H9 (cell line): ENCODE data around the gene E4F1. TPM values are rescaled to one million over a fixed set of nuclear protein-coding genes. Genes with fewer than 3 reads are reported as not detected.

Experiments
- DNase-seq: peaks from one replicate; pipeline ENCODE4 v3.0.0-alpha.2; 2017
- H2AFZ ChIP-seq: one replicate; pipeline ENCODE4 v1.6.1; 2013; ENCODE audit warnings: mild to moderate bottlenecking, low read length, control low read depth, moderate library complexity
- H2AK5ac ChIP-seq: 2 replicates; pipeline ENCODE4 v1.6.1; 2013; ENCODE audit warnings: low read length, control low read depth, mixed read lengths; ENCODE audit not compliant: insufficient read length
- H2BK120ac ChIP-seq: one replicate; pipeline ENCODE4 v1.6.1; 2013; ENCODE audit warnings: low read depth, mild to moderate bottlenecking, low read length, control low read depth, inconsistent platforms; ENCODE audit not compliant: poor library complexity, severe bottlenecking
- H2BK12ac ChIP-seq: 2 replicates; pipeline ENCODE4 v1.6.1; 2013; ENCODE audit warnings: low read length, control low read depth, mixed read lengths, low read depth; ENCODE audit not compliant: insufficient read length
- H2BK15ac ChIP-seq: 2 replicates; pipeline ENCODE4 v1.6.1; 2013; ENCODE audit warnings: low read depth, low read length, control low read depth
- H2BK20ac ChIP-seq: one replicate; pipeline ENCODE4 v1.6.1; 2013; ENCODE audit warnings: low read depth, mild to moderate bottlenecking, low read length, control low read depth, inconsistent platforms; ENCODE audit not compliant: poor library complexity, severe bottlenecking
- H2BK5ac ChIP-seq: 2 replicates; pipeline ENCODE4 v1.6.1; 2013; ENCODE audit warnings: low read length, control low read depth, mixed read lengths; ENCODE audit not compliant: insufficient read length
- H3K14ac ChIP-seq: 2 replicates; pipeline ENCODE4 v1.6.1; 2013; ENCODE audit warnings: low read length, control low read depth; ENCODE audit not compliant: insufficient read depth
- H3K18ac ChIP-seq: 2 replicates; pipeline ENCODE4 v1.6.1; 2013; ENCODE audit warnings: low read depth, mild to moderate bottlenecking, mixed read lengths, low read length, control low read depth; ENCODE audit not compliant: insufficient read length
- H3K23ac ChIP-seq: 2 replicates; pipeline ENCODE4 v1.6.1; 2013; ENCODE audit warnings: low read length, control low read depth, mixed read lengths, low read depth; ENCODE audit not compliant: insufficient read length
- H3K23me2 ChIP-seq: 2 replicates; pipeline ENCODE4 v1.6.1; 2013; ENCODE audit warnings: low read depth, mild to moderate bottlenecking, mixed read lengths, low read length, control low read depth; ENCODE audit not compliant: insufficient read length, poor library complexity, severe bottlenecking
- H3K27ac ChIP-seq: 2 replicates; pipeline ENCODE4 v1.5.1; 2013; ENCODE audit warnings: low read length, control low read depth, mixed read lengths, low read depth; ENCODE audit not compliant: insufficient read length
- H3K27me3 ChIP-seq: 2 replicates; pipeline ENCODE4 v1.6.1; 2013; ENCODE audit warnings: low read length, control low read depth, inconsistent platforms; ENCODE audit not compliant: insufficient read depth
- H3K4ac ChIP-seq: 2 replicates; pipeline ENCODE4 v1.6.1; 2013; ENCODE audit warnings: low read depth, mild to moderate bottlenecking, control low read depth, inconsistent platforms, low read length, moderate library complexity
- H3K4me1 ChIP-seq: 2 replicates; pipeline ENCODE4 v1.6.1; 2013; ENCODE audit warnings: low read length, control low read depth, inconsistent platforms; ENCODE audit not compliant: insufficient read depth
- H3K4me2 ChIP-seq: 2 replicates; pipeline ENCODE4 v1.6.1; 2013; ENCODE audit warnings: low read length, control low read depth, mixed read lengths; ENCODE audit not compliant: insufficient read length, insufficient read depth
- H3K56ac ChIP-seq: 2 replicates; pipeline ENCODE4 v1.6.1; 2013; ENCODE audit warnings: low read depth, mild to moderate bottlenecking, mixed read lengths, low read length, control low read depth; ENCODE audit not compliant: insufficient read length
- H3K79me1 ChIP-seq: 2 replicates; pipeline ENCODE4 v1.6.1; 2013; ENCODE audit warnings: low read depth, mild to moderate bottlenecking, moderate library complexity, low read length, control low read depth, inconsistent platforms; ENCODE audit not compliant: insufficient read depth, poor library complexity, severe bottlenecking
- H3K79me2 ChIP-seq: 2 replicates; pipeline ENCODE4 v1.6.1; 2013; ENCODE audit warnings: low read length, control low read depth, inconsistent platforms; ENCODE audit not compliant: insufficient read depth
- H3K9ac ChIP-seq: 2 replicates; pipeline ENCODE4 v1.6.1; 2013; ENCODE audit warnings: low read length, control low read depth, mixed read lengths; ENCODE audit not compliant: insufficient read length; ENCODE audit errors: extremely low read depth
- H3K9me3 ChIP-seq: one replicate; pipeline ENCODE4 v1.6.1; 2013; ENCODE audit warnings: low read depth, low read length, inconsistent platforms; ENCODE audit not compliant: control insufficient read depth
- H3T11ph ChIP-seq: one replicate; pipeline ENCODE4 v1.6.1; 2013; ENCODE audit warnings: mild to moderate bottlenecking, low read length, control low read depth, inconsistent platforms
- H4K20me1 ChIP-seq: one replicate; pipeline ENCODE4 v1.6.1; 2013; ENCODE audit not compliant: control insufficient read depth, insufficient read length, insufficient read depth
- H4K5ac ChIP-seq: 2 replicates; pipeline ENCODE4 v1.6.1; 2013; ENCODE audit warnings: low read depth, mild to moderate bottlenecking, mixed read lengths, low read length, control low read depth; ENCODE audit not compliant: insufficient read length
- H4K8ac ChIP-seq: replicated peaks from 2 replicates; pipeline ENCODE4 v1.6.1; 2013; ENCODE audit warnings: low read length, control low read depth, mixed read lengths, low read depth; ENCODE audit not compliant: insufficient read length
- H4K91ac ChIP-seq: 2 replicates; pipeline ENCODE4 v1.6.1; 2013; ENCODE audit warnings: low read depth, mild to moderate bottlenecking, moderate library complexity, mixed read lengths, low read length, control low read depth; ENCODE audit not compliant: insufficient read length
- H3K27ac Mint-ChIP-seq, 3 experiments: 2 replicates in 2 of 3; 3 replicates in 1 of 3; pipeline ENCODE4 v1.8.0; 2020 to 2021; ENCODE audit warnings: mixed read lengths in 3 of 3, mild to moderate bottlenecking in 1 of 3, moderate library complexity in 1 of 3
- H3K27me3 Mint-ChIP-seq: 2 replicates; pipeline ENCODE4 v1.8.0; 2021; ENCODE audit warnings: low read depth, mild to moderate bottlenecking, moderate library complexity, mixed read lengths
- H3K36me3 Mint-ChIP-seq, 3 experiments: 2 replicates in 2 of 3; 3 replicates in 1 of 3; pipeline ENCODE4 v1.8.0; 2020 to 2021; ENCODE audit warnings: low read depth in 3 of 3, mixed read lengths in 3 of 3; ENCODE audit not compliant: insufficient read depth in 1 of 3
- H3K4me1 Mint-ChIP-seq, 2 experiments: 2 replicates each; pipeline ENCODE4 v1.8.0; 2020; ENCODE audit warnings: mixed read lengths in 2 of 2
- H3K4me3 Mint-ChIP-seq, 2 experiments: 2 replicates in 1 of 2; 3 replicates in 1 of 2; pipeline ENCODE4 v1.8.0; 2020 to 2021; ENCODE audit warnings: mild to moderate bottlenecking in 2 of 2, mixed read lengths in 2 of 2, moderate library complexity in 1 of 2
- H3K9me3 Mint-ChIP-seq, 2 experiments: 2 replicates in 1 of 2; 3 replicates in 1 of 2; pipeline ENCODE4 v1.8.0; 2020; ENCODE audit warnings: mild to moderate bottlenecking in 2 of 2, mixed read lengths in 2 of 2, moderate library complexity in 1 of 2
- WGBS: extraction: QIAGEN DNeasy Blood & Tissue Kit; methylation state at CpG from one replicate; pipeline ENCODE4 v1.1.7; 2013; ENCODE audit warnings: missing lambda C conversion rate, low lambda C conversion rate, mixed read lengths; ENCODE audit not compliant: insufficient read length; ENCODE audit errors: extremely low coverage; 5-methylcytosine and 5-hydroxymethylcytosine counted together
- total RNA-seq: library from RNA; stranded (reverse); gene quantifications from 2 replicates; pipeline ENCODE4 v1.2.1, GENCODE V29; 2021
- TF ChIP-seq, protein P1 (sequence below): fragments of 200-600 bp; sonication (generic); conservative IDR thresholded peaks from 3 replicates; pipeline ENCODE4 v1.8.0; 2021; ENCODE audit warnings: antibody characterized with exemption, mild to moderate bottlenecking

E4F1 gene
- total RNA-seq, 1 experiment from 2014 or later: 35.9 TPM

DNA sequence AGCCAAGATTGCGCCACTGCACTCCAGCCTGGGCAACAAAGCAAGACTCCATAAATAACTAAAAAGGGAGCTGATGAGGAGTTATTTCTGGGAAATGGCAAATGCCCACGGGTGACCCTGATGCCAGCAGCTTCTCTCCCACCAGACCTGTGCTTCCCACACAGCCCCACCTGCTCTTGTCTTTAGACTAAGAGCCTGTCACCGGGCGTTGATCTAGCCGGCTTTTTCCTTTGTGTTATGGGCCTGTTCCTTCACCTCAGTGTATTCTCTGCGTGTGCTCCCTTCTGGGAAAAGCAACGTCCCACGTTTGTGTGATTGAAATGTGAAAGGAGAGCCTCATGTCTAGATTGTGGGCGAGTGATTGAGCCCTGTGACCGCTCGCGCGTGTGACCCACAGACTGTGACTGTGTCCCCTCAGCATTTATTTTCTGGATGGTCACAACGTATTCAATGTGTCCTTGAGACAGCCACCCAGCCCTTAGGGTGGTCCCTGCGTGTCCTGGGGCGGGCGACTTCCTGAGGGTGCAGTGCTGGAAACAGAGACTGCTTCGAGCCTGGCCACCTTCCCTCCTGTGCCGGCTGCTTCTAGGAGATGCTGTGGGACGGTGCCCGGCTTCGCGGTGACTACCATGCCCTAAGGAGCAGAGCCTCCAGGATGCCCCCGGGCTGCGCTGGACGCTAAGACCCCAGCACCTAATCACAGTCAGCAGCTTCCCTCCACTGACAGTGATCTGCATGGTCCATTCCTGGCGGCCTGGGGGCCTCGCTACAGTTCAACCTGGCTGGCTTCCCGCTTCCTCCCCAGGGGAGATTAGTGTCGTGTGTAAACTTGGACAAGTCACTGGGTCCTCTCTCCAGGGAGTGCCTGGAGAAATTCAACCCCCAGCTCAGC, 52.3 kb downstream of the E4F1 start:
- no peak overlapping the region for H3K4me3 Mint-ChIP-seq

More for the DNA sequence above, 52.3 kb downstream of the E4F1 start:
- Histone ChIP-seq H3K18ac (no peak overlapping the region), H3T11ph (no peak overlapping the region), H3K23me2 (no peaks in the 10 kb centered on the region), H2BK15ac (no peak overlapping the region), H2AK5ac (no peak overlapping the region), H4K91ac (no peak overlapping the region), H3K4me1 (no peaks in the 10 kb centered on the region), H3K79me1 (no peaks in the 10 kb centered on the region), H2BK12ac (no peak overlapping the region), H2BK120ac (no peak overlapping the region), H3K27me3 (no peaks in the 10 kb centered on the region), H3K23ac (no peak overlapping the region), H4K5ac (no peak overlapping the region), H3K4ac (no peak overlapping the region), H3K9me3 (no peaks in the 10 kb centered on the region), H4K8ac (no peak overlapping the region), H2AFZ (no peak overlapping the region), H2BK5ac (no peak overlapping the region), H3K79me2 (no peaks in the 10 kb centered on the region), H3K56ac (no peak overlapping the region), H4K20me1 (no peaks in the 10 kb centered on the region), H2BK20ac (no peak overlapping the region), H3K14ac (no peak overlapping the region; the same call in 1 of the 2 replicates), H3K9ac (no peak overlapping the region), H3K27ac (no peak overlapping the region), H3K4me2 (no peak overlapping the region)
- peaks cover 0 to 7% (median 3%) of the 10 kb centered on the region in 3 experiments; a peak in 4 of 7 replicates for H3K36me3 Mint-ChIP-seq
- TF ChIP-seq, protein P1, sequence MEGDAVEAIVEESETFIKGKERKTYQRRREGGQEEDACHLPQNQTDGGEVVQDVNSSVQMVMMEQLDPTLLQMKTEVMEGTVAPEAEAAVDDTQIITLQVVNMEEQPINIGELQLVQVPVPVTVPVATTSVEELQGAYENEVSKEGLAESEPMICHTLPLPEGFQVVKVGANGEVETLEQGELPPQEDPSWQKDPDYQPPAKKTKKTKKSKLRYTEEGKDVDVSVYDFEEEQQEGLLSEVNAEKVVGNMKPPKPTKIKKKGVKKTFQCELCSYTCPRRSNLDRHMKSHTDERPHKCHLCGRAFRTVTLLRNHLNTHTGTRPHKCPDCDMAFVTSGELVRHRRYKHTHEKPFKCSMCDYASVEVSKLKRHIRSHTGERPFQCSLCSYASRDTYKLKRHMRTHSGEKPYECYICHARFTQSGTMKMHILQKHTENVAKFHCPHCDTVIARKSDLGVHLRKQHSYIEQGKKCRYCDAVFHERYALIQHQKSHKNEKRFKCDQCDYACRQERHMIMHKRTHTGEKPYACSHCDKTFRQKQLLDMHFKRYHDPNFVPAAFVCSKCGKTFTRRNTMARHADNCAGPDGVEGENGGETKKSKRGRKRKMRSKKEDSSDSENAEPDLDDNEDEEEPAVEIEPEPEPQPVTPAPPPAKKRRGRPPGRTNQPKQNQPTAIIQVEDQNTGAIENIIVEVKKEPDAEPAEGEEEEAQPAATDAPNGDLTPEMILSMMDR: no peak
- no peak for DNase-seq
- H3K4me1 Mint-ChIP-seq: peaks cover 5 to 17% of the 10 kb centered on the region in 2 experiments
- H3K27ac Mint-ChIP-seq: no peak overlapping the region; a peak in 1 of 7 replicates
- peaks cover 5% of the 10 kb centered on the region; the same call in 1 of the 2 replicates for H3K27me3 Mint-ChIP-seq
- no CpG with 5 or more reads among the region's 30 CpGs for WGBS
- H3K9me3 Mint-ChIP-seq: no peaks in the 10 kb centered on the region
